ENCODE results near the gene ORAI3.

ORAI3 gene

GRCh38 chr16:30948667-30949649 lies at the start of gene ORAI3:
TSS of gene ORAI3 (plus strand) at chr16:30949068. CDS start at chr16:30949290, 222 bp downstream.
- no peak for DNase-seq (ENCODE audit: low read depth, low spot score)

GRCh38 chr16:30899794-30900193 lies 49.1 kb upstream of the ORAI3 start:
- no peak for DNase-seq (ENCODE audit: low read depth, low spot score)

- no peak for DNase-seq (ENCODE audit: low read depth, low spot score)
Measured at GRCh38 chr16:30900588-30900987, 48.3 kb upstream of the ORAI3 start.

- DNase-seq (ENCODE audit: low read depth, low spot score) = no peak
Measured at GRCh38 chr16:30901201-30902028, 47.5 kb upstream of the ORAI3 start.

- no peak for DNase-seq (ENCODE audit: low read depth, low spot score)
Measured at GRCh38 chr16:30902029-30902972, 46.6 kb upstream of the ORAI3 start.

GRCh38 chr16:30903002-30903401 lies 45.9 kb upstream of the ORAI3 start:
- DNase-seq (ENCODE audit: low read depth, low spot score) = no peak

GRCh38 chr16:30903596-30903995 lies 45.3 kb upstream of the ORAI3 start:
- DNase-seq (ENCODE audit: low read depth, low spot score) = no peak

- DNase-seq (ENCODE audit: low read depth, low spot score) = no peak
Measured at GRCh38 chr16:30904114-30904780, 44.6 kb upstream of the ORAI3 start.

GRCh38 chr16:30907064-30907463 lies 41.8 kb upstream of the ORAI3 start:
- no peak for DNase-seq (ENCODE audit: low read depth, low spot score)

GRCh38 chr16:30910427-30911029 lies 38.3 kb upstream of the ORAI3 start:
- no peak for DNase-seq (ENCODE audit: low read depth, low spot score)

GRCh38 chr16:30912794-30913412 lies 36.0 kb upstream of the ORAI3 start:
- DNase-seq (ENCODE audit: low read depth, low spot score) = no peak

GRCh38 chr16:30914830-30915229 lies 34.0 kb upstream of the ORAI3 start:
- DNase-seq (ENCODE audit: low read depth, low spot score) = no peak

- DNase-seq (ENCODE audit: low read depth, low spot score) = no peak
Measured at GRCh38 chr16:30918614-30919013, 30.3 kb upstream of the ORAI3 start.

- no peak for DNase-seq (ENCODE audit: low read depth, low spot score)
Measured at GRCh38 chr16:30920891-30921290, 28.0 kb upstream of the ORAI3 start.

- DNase-seq (ENCODE audit: low read depth, low spot score) = no peak
Measured at GRCh38 chr16:30921459-30921747, 27.5 kb upstream of the ORAI3 start.

- no peak for DNase-seq (ENCODE audit: low read depth, low spot score)
Measured at GRCh38 chr16:30921748-30922419, 27.0 kb upstream of the ORAI3 start.

GRCh38 chr16:30922420-30922959 lies 26.4 kb upstream of the ORAI3 start:
- peak; percentile 94 for DNase-seq (ENCODE audit: low read depth, low spot score)

GRCh38 chr16:30922960-30923535 lies 25.8 kb upstream of the ORAI3 start:
- peak; percentile 99 for DNase-seq (ENCODE audit: low read depth, low spot score)

- DNase-seq (ENCODE audit: low read depth, low spot score) = no peak
Measured at GRCh38 chr16:30923554-30924075, 25.3 kb upstream of the ORAI3 start, which contains the start of gene FBXL19. TSS of gene FBXL19 (plus strand) at chr16:30923572. CDS start at chr16:30925755, 2,183 bp downstream.

All from iPS DF 19.7 (cell line).